ENCODE data around the gene FREM3.
"Not testable (repeated sequence)": the region's sequence is repeated elsewhere in the genome, so short reads cannot be mapped to it uniquely, and the experiment has no call there.

Gene FREM3

DNA sequence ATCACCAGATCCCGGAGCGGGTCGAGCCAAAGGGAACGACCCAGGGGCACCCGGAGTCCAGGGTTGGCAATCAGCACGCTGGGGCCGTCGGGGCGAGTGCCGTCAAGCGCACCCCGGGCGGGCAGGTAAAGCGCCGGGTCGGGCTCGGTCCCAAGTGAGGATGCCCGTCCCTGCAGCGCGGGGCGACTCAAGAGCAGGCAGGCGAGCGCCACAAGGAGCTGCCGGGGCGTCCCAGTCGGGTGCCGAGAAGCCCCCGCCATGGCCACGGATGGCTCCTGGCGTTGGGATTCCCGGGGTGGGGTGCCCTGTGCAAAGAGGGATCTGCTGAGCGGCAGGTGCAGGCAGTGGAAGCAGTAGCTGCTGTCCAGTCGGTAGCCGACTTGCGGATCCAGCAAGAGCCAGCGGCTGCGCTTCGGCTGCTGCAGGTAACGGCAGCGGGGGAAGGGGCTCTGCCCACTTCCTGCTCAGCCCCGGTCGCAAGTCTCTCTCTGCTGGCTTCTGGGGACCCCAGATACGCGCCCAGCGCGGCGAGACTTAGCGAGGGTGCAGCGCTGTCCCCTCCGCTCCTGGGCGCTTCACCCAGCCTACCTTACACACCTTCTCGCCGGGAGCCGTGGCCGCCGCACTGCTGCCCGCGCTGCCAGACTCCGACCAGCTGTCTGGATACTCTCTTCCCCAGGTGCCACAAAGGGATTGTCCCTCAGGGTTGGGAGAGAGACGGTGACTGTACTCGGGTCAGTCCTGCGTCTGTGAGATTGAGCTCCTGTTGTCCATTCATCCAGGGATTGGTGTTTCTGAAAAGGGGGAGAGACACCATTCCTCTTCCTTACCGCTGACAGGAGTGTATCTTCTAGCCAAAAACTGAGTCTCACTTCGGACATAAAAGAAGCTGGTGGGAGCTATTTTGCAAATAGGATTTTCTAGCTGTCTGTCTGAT lies at the start of gene FREM3:
Gene FREM3, minus strand, starts transcription at position 260 of the 937 bp plus-strand sequence. Its CDS starts 0 bp downstream, at position 260.
- DNase-seq (ENCODE audit: low read depth): no peak

DNA sequence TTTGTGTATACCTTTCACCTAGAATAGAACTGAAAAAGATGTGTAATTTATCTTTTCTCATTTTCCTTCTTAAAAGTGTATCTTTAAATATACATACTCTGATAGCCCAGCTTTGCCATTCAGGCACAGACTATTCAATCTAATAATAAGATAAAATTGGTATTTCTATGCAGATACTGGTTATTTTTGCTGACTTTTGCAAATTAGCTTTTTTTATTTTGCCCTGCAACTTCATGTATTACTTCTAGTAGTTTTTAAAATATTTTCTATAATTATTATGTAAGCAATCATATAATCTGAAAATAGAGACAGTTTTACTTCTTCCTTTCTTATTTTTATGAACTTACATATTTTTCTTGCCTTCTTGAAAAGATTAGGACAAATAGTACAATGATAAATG lies 45.4 kb upstream of the FREM3 start:
- no peak for DNase-seq (ENCODE audit: low read depth)

GRCh38 chr4:143743591-143743990 lies 43.1 kb upstream of the FREM3 start:
- no peak for DNase-seq (ENCODE audit: low read depth)

- no peak for DNase-seq (ENCODE audit: low read depth)
Observed at GRCh38 chr4:143742834-143743233, 42.4 kb upstream of the FREM3 start.

DNA sequence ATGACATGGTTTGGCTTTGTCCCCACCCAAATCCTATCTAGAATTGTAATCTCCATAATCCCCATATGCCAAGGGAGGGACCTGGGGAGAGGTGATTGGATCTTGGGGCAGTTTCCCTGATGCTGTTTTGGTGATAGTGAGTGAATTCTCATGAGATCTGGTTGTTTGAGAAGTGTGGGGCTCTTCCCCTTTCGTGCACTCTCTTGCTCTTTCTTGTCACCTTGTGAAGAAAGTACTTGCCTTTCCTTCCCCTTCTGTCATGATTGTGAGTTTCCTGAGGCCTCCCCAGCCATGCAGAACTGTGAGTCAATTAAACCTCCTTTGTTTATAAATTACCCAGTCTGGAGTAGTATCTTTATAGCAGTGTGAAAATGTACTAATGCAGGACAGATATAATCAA lies 36.4 kb upstream of the FREM3 start:
- no peak for DNase-seq (ENCODE audit: low read depth)

- not testable (repeated sequence) for DNase-seq (ENCODE audit: low read depth)
Observed at GRCh38 chr4:143736061-143736460, 35.6 kb upstream of the FREM3 start.

DNA sequence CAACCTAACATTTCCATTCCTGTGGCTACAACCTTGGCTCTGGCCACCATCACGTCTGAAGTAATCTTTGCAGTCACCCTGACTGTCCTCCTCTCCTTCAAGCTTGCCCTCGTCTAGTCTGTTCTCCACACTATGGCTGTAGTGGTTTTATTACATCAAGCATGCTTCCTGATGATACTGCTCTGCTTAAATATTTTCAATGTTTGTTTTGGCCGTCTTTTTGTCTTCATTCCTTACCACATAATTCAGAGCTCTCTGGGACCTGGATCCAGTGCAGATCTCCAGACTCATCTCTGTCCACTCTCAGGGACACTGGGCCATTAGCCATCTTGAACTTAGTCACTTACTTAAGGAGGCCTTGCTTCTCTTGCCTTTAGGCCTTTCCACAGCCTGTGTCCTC lies 27.7 kb upstream of the FREM3 start:
- peak; percentile 19 for DNase-seq (ENCODE audit: low read depth)

DNA sequence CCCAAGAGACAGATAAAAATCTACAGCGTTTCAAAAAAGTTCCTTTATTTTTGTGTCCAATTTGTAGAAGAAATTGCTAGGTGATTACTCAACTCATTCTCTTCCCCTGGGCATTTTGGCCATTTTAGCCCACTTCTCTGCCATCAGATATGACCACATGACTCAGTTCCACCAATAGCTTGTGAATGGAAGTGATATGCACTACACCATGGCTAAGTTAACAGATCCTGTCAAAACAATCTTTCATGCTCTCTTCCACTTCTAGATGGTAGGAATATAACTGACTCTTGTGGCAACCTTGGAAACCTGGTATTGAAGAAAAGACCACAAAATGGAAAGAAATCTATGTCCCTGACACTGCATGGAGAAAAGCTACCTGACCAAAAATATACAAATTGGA lies 26.2 kb upstream of the FREM3 start:
- no peak for DNase-seq (ENCODE audit: low read depth)

DNA sequence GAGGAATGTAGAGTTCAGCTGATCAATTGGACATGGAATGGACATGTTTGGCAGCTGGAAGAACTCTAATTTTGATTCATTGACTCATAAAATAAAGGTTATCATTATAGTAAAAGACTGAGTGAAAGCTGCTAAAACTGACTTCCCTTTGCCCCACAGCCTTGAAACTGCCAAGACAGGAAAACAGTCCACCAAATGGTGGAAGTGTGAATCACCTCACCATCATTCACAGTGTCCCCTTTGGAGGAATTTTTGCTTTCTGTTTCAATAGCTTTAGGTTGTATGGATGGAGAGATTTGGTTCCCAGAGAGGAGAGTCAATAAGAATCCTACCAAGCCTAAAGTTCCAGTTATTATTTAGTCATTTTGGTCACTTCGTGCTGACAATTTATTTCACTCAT lies 20.8 kb upstream of the FREM3 start:
- DNase-seq (ENCODE audit: low read depth): no peak

DNA sequence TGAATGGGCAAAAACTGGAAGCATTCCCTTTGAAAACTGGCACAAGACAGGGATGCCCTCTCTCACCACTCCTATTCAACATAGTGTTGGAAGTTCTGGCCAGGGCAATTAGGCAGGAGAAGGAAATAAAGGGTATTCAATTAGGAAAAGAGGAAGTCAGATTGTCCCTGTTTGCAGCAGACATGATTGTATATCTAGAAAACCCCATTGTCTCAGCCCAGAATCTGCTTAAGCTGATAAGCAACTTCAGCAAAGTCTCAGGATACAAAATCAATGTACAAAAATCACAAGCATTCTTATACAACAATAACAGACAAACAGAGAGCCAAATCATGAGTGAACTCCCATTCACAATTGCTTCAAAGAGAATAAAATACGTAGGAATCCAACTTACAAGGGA lies 18.3 kb upstream of the FREM3 start:
- DNase-seq (ENCODE audit: low read depth): not testable (repeated sequence)

DNA sequence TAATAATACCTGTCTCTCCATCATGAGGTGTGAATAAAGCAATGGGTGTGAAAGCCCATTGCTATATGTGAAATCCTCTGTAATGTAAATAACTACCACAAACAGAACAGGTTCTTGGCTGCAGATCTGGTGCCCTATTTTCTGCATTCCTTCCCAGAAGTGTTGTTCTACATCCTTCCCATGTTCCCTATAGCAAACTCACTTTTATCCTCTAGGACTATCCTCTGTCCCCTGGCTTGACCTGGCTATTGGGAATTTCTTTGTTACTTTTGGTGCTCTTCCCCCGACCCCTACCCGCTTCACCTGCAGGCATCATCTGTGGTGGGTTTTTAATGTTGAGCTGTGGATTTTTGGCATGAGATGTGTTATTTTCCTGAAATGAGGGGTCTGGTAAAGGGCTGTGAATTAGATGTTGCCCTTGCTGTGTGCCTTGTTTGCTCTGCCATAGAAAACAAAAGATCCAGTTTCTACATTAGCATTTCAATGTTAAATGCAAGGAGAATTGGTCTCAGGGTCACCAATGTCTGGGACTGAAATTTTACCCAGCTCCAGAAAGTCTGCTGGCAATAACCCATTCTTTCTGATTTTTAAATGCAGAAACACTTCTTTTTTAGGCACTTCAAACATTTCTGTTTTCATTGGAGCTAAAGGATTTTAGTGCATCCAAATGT lies 13.6 kb upstream of the FREM3 start:
- DNase-seq (ENCODE audit: low read depth): no peak

- DNase-seq (ENCODE audit: low read depth): no peak
Observed at GRCh38 chr4:143713553-143713952, 13.1 kb upstream of the FREM3 start.

- no peak for DNase-seq (ENCODE audit: low read depth)
Observed at GRCh38 chr4:143712155-143712550, 11.7 kb upstream of the FREM3 start.

GRCh38 chr4:143711543-143712154 lies 11.2 kb upstream of the FREM3 start:
- no peak for DNase-seq (ENCODE audit: low read depth)

DNA sequence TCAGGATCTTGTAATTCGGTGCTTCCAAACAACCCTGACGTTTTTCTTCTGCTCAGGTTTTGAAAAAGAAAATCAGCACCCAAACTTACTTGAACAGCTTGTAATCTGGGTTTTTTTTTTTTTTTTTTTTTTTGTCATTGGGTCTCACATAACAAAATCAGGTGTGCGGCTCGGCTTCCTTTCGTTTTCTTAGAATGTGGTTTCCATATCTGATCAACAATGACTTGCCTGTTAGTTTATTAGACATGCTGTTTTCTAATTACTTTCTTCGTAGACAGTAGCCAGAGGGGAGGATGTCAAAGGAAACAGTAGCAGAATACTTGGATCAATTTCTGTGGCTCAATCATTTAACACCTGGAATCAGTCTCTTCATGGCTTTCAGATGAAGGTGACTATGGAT lies 890 bp upstream of the FREM3 start:
- DNase-seq (ENCODE audit: low read depth): no peak

DNA sequence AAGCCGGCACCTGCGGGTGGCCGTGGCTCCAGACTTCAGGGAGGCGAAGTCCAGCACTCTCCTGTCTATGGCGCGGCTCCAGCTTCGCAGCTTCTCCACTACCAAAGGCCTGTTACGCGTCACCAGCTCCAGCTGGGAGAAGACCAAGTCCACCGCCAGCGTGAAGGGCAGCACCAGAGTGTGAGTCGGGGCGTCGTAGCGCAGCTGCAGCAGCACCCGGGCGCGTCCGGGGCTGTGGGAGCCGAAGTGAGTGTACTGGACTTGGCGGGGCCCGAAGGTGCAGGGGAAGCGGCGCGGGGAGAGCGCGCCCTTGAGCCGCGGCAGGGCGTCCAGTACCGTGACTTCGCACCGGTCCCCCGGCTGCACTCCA lies 444 bp downstream of the FREM3 start:
- no peak for DNase-seq (ENCODE audit: low read depth)

DNA sequence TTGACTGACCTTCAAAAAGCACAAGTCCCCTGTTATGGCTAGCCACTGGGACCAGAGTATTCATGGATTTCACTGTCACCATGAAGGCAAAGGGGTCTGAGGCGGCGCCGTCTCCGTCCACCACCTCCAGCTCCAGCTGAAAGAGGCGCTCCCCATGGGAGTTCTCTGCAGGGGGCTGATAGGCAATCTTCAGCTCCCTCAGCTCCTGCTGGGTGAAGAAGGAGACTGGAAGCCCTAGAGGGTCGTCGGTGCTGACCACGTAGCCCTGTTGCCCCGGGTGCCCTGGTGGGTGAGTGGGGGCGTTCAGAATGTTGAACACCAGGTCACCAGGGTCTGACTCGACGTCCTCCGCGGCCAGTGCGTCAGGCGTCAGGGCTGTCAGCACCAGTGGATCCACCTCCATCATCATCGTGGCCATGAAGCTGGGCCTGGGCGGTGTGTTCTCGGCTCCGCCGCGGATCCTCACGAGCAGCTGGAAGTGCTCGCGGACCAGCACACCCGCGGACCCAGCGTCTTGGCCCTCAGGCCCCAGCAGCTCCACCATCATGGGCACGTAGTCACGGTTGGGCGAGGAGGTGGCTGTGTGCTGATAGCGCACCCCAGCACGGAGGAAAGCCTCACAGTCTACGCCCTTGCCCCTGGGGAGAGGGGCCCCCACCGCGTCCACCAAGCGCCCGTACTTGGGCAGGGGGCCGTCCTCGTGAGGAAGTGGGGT lies 987 bp downstream of the FREM3 start:
- no peak for DNase-seq (ENCODE audit: low read depth)

GRCh38 chr4:143693856-143694255 lies 6.6 kb downstream of the FREM3 start:
- DNase-seq (ENCODE audit: low read depth): no peak

- DNase-seq (ENCODE audit: low read depth): no peak
Observed at GRCh38 chr4:143692241-143692640, 8.2 kb downstream of the FREM3 start.

DNA sequence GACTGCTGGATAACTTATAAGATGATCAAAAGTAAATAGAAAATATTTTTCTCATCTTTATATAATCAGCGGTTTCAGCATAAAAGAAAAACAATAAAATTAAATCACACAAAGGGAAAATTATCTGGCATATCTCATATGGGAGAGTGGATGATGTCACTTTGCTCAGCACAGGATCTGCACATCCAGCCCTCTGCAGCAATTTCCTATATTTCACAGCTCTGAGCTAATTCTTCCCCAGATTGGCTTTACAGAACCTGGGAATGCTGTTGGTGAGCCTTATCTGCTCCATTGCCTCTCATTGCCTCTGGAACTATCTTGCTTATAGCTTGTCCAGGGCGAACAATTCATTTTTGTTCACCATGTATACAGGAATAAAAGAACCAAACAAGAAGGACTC lies 21.0 kb downstream of the FREM3 start:
- no peak for DNase-seq (ENCODE audit: low read depth)

- DNase-seq (ENCODE audit: low read depth): not testable (repeated sequence)
Observed at GRCh38 chr4:143673629-143674028, 26.8 kb downstream of the FREM3 start.

- DNase-seq (ENCODE audit: low read depth): no peak
Observed at GRCh38 chr4:143668930-143669552, 31.4 kb downstream of the FREM3 start.

Data from non-pigmented ciliary epithelial cell (primary cell).